GM18520 (cell line): ENCODE results near the gene TINAGL1.

Experiments used
- ATAC-seq: cut with Tn5 transposase; IDR thresholded peaks from one replicate; pipeline ENCODE4 v1.9.1; 2021; ENCODE audit not compliant: unreplicated experiment

TINAGL1 gene

DNA sequence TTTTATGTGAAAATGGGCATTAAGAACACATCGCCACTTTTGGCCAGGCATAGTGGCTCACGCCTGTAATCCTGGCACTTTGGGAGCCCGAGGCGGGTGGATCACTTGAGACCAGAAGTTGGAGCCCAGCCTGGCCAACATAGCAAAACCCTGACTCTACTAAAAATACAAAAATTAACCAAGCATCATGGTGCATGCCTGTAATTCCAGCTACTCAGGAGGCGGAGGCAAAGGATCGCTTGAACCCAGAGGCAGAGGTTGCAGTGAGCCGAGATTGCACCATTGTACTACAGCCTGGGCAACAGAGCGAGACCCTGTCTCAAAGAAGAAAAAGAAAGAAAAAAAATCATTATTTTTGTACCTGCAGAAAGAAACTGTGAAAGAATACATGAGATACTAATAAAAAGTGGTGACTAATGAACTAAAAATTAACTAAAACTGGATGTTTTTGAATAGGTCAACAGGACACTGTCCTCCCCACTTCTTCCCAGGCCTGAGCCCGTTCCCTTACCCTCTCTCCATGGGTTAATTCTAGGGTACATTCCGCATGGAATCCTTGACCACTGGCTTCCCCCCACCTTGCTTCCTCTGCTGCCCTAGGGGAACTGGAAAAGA, 8.3 kb upstream of the TINAGL1 start:
- ATAC-seq = no peak

DNA sequence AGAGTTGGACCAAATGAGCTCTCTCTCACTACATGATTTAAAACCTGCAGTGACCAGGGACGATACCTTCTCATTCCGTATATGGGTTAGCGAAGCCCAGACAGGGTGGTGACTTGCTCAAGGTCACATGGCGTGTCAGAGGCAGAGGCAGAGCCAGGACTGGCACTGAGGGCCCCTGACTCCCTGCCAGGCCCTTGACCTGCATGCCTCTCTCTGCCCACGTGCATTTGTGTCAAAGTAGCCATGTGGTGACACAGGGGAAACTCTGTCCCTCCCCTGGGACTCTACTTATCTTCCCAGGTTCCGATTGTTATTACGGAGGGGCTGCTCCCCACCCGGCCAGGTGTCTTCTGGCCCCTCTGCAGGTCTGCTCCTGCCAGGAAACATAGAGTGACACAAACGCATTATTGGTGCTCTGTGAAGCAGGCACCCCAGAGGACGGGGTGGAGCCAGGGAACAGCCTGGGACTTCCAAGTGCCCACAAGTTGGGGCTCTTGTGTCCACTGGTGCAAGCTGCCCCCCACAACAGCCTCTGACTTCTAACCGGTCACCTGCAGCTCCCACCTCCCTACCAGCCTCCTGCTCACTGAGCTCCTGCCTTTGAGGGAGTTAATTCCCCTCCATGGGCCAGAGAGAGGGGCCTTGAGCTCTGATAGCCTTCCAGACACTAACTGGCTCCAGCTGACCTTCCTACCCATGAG, 7.3 kb upstream of the TINAGL1 start:
- no peak for ATAC-seq

DNA sequence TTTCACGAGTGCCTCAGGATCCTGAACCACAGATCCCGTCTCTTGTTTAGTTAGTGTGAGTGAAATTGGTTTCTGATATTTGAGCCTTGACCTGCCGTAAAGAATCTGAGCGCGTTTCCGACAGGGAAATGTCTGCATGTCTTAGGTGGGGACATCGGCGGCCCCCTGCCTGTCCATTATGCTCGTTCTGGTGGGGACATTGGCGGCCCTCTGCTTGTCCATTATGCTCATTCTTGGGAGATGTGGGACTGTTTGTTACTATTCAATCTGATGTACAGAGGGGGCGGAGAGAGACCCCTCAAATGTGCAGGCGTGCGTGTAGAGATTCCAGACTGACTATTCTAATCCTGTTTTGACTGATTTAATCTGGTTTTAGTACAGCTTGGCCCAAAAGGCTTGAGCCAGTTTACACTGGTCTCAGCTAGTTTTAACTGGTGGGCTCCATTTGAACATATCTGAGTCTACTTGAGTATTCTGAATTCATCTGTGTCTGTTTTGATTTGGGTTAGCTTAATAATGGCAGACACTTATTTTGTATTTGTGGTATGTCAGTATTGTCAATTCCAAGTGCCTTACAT, 6.6 kb upstream of the TINAGL1 start:
- ATAC-seq = no peak

DNA sequence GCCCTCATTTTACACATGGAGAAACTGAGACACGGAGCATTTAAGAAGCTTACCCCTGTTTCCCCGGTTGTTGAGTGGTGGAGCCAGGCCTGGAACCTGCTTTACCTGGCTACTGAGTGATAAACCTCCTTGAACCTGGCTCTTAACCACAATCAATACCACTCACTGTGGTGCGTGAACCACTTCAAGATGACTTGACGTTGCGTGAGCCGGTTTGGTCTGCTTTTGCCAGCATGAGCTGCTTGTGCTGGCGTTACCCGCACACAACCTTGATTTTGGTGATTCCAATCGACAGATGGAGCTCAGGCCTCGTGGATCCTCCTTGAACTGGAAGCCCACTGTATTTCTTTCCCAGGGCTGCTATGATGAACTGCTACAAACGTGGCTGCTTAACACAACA, 6.1 kb upstream of the TINAGL1 start:
- no peak for ATAC-seq

DNA sequence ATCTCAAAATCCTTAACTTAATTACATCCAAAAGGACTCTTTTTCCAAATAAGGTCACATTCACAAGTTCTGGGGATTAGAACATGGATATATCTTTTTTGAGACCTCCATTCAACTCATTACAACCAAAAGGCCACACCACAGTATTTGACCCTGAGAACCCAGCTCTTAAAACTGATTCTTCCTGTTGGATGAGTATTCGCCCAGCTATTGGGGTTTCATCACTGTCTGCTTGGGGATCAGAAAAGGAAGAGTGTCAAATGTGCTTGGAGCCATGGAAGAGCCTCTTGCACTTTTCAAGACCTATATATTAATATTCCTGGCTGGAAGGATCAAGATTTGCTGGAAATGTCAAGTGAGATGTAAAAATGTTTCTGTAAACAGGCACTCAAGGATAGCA, 5.4 kb upstream of the TINAGL1 start:
- ATAC-seq = no peak

DNA sequence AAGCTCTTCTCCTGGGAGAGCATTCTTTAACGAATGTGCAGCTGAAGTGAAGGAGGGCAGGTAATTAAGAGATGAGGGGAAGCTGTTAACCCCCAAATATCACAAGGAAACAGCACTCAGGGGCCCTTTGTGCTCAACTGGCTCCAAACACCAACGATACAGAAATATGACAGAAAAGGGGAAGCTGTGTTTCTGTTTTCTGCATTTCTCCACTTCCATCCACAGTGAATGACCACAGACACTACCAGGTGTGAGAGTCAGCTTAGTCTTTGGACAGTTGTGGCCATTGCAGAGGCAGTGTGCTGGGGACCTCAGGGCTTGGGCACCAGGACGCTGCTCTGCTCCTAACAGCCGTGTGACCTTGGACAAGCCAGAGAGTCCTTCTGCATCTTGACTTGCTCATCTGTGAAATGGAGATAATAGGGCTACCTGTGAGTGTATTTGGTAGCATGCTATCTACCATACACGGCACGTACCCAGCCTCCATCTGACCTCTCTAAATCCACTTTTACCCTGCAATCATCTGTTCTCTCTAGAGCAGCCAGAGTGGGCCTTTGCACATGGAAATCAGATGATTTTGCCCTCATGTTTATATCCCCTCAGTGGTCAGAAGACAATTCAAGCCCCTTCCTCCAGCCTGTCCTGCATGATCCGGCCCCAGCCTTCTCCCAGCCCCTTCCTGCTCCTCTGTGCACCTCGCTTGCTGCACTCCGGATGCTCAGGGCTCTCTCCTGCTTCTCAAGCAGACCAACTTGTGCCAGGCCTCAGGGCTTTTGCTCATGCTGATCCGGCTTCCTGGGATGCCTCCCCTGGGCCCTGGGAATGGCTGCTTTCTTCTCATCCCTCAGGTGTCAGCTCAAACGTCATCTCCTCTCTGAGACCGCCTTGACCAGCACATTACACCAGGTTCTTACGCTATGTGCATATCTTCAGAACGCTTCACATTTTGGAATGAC, 4.7 kb upstream of the TINAGL1 start:
- no peak for ATAC-seq

DNA sequence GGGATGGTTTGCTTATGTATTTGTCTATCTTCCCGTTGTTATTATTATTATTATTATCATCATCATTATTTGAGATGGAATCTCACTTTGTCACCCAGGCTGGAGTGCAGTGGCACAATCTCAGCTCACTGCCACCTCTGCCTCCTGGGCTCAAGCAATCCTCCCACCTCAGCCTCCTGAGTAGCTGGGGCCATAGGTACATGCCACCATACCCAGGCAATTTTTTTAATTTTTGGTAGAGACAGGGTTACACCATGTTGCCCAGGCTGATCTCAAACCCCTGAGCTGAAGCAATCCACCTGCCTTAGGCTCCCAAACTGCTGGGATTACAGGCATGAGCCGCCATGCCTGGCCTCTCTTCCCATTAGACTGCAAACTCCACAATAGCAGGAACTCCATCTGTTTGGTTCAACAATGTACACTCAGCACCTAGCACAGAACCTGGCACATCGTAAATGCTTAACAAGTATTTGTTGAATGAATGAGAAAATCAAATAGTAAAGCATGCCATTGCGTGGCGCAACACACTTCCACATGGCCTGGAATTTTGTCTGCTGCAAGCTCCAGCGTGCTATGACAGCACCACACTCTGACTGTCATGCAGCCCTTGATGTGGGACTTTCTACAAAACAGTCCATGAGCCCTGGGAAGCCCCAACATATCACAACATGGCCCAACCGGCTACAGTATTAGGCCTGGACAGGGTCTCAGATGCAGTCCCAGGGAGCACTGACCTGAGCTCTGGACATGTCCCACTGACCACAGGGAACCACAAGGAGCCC, 3.8 kb upstream of the TINAGL1 start:
- no peak for ATAC-seq

DNA sequence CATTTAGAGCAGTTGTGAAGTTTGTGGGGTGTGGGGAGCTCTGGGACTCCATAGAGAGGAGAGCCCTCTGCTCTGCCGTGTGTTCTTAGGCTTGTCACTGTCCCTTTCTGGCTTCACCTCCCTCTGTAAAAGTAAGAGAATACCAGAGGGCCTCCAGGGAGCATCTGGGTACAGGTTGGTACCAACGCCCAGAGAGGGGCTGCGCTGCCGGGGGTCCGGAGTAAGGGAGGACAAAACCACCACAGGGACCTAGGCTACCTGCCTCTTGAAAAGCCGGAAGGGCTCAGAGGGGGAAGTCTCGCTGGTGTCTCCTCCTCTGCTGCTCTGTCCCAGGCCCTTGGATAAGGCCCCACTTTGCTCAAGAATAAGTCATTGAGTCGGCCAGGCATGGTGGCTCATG, 3.1 kb upstream of the TINAGL1 start:
- ATAC-seq = no peak

DNA sequence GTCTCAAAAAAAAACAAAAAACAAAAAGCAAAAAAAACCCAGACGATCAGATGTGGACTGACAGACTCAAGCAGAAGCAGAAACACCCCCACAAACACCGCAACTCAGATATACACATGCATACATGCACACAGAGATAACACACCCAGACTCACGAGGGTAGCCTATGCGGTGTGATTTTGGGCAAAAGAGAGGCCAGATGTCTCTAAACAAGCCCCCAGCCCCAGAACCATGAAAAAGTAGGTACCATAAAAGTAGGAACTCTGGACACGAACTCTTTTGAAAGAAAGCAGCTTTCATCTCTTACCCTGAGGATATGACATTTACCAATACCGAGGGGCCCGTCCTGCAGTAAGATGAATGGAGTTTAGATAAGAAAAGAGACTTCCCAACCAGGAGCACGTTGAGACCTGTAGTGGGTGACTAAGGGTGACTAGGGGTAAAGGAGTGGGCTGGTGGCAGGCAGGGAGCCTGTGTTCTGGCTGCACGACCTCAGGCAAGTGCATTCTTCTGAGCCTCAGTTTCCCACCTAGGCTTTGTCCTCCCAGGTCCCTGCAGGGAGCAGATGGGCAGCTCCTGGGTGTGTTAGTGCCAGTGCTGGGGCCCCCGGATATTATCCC, 1.5 kb upstream of the TINAGL1 start:
- ATAC-seq = no peak

DNA sequence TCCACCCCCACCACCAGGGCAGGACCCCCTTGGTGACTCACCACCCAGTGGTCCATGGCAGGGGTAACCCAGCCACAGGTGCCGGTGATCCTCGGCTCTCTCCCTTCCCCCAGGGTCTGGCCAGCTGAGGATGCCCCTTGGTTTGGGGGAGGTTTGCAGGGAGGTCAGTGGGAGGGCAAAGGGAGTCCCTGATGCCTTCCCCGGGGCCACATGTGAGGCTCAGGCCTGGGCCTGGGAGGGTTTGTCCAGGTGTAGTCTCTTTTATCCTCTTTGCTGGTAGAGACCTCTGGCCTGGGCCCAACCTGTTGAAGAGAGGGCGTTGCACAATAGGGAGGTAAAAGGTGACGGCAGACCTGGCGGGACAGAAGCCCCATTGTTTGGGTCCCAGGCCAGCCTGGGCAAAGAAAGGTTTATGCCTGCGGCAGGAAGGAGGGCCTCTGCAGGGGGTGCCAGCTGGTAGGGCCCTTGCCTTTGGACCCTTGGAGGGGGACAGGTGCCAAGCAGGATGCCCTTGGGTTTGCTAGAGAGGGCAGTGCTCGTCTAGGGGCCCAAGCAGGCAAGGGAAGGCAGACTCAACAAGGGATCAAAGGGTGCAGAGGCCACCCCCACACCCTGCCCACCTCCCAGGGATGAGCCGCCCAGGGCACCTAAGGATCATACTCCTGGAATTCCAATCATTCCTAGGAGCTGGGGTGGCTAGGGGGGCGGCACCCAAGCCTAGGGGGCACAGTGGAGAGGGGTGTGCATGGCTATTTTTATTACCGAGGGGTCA, 760 bp upstream of the TINAGL1 start:
- ATAC-seq = no peak

DNA sequence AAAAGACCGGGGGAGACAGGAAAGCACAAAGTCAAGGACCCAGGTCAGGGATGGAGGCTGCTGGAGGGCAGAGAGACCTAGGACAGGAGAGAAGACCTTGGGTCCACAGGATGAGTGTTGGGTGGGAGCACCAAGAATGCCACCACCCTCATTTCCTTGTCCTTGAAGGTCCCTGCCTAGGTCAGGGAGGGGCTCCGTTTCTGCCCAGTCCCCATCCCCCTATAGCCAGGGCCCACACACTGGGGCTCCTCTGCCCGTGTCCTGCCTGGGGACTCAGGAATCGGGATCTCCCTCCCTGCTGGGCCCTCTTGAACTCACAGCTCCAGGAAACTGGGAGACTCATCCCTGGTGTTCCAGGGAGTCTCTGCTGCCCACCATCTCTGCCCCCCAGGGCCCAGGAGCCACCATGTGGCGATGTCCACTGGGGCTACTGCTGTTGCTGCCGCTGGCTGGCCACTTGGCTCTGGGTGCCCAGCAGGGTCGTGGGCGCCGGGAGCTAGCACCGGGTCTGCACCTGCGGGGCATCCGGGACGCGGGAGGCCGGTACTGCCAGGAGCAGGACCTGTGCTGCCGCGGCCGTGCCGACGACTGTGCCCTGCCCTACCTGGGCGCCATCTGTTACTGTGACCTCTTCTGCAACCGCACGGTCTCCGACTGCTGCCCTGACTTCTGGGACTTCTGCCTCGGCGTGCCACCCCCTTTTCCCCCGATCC, 584 bp downstream of the TINAGL1 start:
- no peak for ATAC-seq

DNA sequence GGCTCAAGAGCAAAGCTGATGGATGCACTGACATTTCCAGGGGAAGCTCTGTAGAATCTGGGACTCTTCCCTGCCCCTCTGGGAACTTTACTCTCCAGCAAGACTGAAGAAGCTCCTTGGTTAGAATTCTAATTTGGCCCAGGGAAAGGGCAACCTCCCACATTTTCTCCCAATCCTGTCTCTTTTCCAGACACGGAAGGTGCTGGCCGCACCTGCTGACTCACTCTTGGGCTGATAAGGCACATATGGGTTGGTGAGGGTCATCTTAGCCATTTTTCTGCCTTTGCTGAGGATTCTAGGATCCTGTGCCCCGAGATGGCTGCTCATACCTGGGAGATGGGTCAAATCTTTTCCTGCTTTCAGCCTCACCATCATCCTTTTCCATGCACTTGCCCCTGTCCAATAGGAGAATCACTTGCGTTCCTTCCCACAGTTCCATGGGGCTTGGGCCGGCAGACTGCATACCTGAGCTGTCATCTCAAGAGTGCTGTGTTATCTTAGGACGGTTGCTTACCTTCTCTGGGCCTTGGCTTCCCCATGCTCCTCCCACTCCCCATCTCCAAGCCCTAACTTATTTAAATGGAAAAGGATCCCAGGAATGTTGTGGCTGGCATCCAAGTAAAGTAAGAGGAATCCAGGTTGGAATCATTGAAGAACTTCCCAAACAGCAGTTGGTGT, 1.3 kb downstream of the TINAGL1 start:
- no peak for ATAC-seq

DNA sequence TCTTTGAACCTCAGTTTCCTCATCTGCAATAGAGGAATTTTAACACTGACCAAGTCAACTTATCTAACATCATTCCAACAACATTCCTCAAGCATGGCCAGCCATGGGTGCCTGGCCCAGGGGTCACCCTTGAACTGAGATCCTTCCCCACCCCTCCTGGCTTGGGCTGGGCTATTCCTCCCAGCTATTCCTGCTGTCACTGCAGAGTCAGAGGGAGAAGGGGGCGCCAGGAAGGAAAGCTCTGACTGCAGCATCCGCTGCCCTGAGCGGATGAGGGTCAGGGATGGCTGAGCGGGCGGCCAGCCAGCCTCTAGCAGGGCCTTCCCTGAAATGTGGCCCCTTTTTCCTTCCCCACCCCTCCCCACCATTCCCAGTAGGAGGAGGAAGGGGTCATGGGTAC, 3.1 kb downstream of the TINAGL1 start:
- ATAC-seq = no peak

DNA sequence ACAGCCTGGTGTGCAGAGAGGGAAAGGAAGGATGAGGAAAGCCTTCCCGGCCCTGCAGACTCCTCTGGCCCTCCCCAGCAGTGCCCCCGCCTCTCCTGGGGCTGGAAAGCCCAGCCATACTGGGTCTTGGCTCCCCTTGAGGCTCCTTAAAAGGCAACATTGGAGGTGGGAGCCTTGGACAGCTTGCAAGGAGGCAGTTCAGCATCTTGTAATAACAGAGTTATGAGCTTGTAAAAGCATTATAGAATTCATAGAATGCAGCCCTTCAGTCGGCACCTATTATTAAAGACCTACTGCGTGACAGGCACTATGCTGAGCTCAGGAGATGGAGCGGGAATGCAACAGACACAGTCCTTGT, 4.2 kb downstream of the TINAGL1 start:
- ATAC-seq = no peak

DNA sequence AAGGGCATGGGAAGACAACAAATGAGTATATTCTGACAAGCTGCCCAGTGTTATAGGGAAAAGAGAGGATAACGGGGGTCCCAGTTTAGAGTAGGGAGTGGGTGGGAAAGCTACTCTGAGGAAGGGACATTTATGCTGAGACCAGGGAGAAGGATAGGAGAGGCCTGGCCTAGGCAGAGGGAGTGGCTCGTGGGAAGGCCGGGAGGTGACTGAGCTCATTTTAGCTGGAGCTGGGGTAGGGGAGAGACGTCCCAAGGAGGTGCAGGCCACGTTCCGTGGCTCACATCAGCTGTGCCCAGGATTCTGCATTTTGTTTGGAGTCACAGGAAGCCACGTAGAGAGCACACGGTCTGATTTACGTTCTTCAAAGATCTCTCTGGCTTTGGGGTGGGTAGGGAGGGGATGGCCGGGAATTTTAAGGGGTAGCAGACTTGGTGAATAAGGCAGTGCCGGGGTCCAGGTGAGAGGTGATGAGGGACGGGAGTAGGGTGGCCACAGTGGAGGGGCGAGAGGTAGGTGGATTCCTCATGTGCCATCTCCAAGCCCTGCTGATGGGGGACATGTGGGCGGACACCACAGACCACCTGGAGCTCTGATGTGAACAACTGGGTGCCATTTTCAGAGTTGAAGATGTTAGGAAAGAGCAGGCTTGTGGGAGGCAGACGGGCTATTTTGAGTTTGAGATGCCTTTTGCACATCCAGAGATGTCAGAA, 4.7 kb downstream of the TINAGL1 start:
- no peak for ATAC-seq

DNA sequence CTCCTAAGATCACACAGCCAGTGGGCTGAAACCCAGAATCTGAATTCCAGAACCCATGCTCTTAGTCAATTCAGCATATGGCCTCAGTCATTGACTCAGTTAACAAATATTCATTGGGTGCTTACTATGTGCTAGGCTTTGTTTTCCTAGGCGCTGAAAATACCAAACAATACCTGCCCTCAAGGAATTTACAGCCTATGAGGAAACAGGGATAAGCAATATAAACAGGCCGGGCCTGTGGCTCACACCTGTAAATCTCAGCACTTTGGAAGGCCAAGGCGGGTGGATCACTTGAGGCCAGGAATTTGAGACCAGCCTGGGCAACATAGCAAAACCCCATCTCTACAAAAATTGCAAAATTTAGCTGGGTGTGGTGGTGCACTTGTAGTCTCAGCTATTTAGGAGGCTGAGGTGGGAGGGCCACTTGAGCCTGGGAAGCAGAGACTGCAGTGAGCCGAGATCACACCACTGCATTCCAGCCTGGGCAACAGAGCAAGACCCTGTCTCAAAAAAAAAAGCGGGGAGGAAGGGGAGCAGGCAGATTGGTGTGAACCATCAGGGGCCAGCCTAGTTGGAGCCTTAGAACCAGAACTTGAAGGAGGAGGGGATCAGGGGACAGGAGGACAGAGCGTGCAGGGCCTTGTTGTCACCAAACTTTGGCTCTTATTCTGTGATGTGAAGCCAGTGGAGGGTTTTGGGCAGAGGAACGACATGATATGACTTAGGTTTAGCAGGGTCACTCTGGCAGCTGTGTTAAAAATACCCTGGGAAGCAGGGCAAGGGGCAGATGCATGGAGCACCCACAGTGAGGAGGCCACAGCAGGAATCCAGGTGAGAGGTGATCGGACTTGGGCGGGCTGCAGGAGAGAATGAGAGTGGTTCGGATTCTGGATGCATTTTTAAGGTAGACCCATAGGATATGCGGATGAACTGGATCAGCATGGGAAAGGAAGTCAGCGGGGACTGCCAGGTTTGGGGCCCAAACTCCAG, 5.8 kb downstream of the TINAGL1 start:
- ATAC-seq = no peak
